Right renal cortex interstitium (tissue), 3 donors: ENCODE results near the gene CHST13. TPM values are rescaled to one million over a fixed set of nuclear protein-coding genes. Genes with fewer than 3 reads are reported as not detected.

ENCODE experiments used
- DNase-seq, 3 donors: peaks; one replicate each; pipeline ENCODE4 v3.0.0-alpha.2; 2013; ENCODE audit warnings: low read depth in 3 of 3, low spot score in 2 of 3
- polyA plus RNA-seq, 3 donors: library from polyadenylated mRNA; unstranded; fragments of 120-200 nt; gene quantifications; one replicate each; pipeline ENCODE4 v1.2.1, GENCODE V29; 2013; ENCODE audit not compliant: insufficient read length in 3 of 3

CHST13 gene
- polyA plus RNA-seq, 3 donors = 3.1 to 4.4 (median 3.2) TPM

GRCh38 chr3:126552688-126553283 is 28.8 kb downstream of the CHST13 start:
- DNase-seq = no peak

- no peak for DNase-seq
These were observed 29.5 kb downstream of the CHST13 start for GRCh38 chr3:126553284-126554084.

GRCh38 chr3:126554560-126555525 is 30.9 kb downstream of the CHST13 start:
- no peak for DNase-seq

- no peak for DNase-seq
These were observed 32.1 kb downstream of the CHST13 start for GRCh38 chr3:126555795-126556636.

GRCh38 chr3:126556637-126557414 is 32.9 kb downstream of the CHST13 start:
- DNase-seq = no peak

DNA sequence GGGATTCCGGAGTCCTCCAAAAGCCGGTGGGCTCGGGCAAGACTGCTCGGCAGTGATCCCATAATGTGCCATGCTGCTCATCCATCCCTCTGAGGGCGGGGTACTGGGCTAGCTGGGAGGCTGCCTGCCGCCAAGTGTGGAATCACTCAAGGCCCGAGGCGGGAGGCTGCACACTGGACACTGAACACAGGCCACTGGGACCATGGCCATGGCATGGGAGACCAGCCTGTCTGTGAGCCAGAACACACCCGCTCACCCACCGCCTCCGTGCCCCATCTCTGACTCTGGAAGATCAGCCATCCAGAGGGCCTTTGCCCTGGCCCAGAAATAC is 33.4 kb downstream of the CHST13 start:
- no peak for DNase-seq

GRCh38 chr3:126557761-126558160 is 33.8 kb downstream of the CHST13 start:
- no peak for DNase-seq

- no peak for DNase-seq
These were observed 34.5 kb downstream of the CHST13 start, which contains the start of gene C3orf22 for GRCh38 chr3:126558336-126559071. Gene C3orf22 (minus strand): TSS chr3:126558932. CDS start chr3:126553390, 5,542 bp downstream.

GRCh38 chr3:126562737-126563276 is 38.9 kb downstream of the CHST13 start:
- DNase-seq = no peak

DNA sequence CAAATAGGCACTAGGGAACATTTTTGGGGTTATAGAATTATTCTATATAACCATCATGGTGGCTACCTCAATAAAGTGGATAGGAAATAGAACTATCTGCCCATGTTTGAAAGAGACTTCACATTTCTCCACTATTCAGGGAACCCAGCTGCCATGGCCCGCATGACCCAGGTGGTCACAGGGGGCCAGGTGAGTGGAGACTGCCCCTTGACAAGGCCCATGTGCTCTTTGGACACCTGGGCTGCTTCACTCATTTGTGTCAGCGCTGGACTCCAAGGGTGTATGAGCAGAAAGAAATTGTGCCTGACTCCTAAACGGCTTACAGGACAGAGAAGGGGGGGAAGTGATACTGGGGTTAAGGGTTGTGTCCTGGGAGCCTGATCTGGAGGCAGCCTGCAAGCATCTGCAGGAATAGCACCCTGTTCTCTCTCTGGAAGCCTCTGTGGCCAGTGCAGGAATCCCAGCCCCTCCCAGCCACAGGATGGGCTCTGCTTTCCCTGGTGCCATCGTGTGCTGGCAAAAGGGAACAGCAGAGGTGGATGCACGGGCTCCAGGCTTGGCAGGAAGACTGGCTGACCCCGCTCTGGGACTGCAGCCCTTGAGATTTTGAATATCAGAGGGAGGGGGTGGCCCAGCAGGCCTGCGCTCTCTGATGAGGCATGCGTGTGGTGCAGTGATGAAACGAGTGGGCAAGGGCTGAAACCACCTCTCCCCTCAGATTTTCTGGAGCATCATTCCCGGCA is 43.9 kb downstream of the CHST13 start:
- DNase-seq = no peak

GRCh38 chr3:126568776-126569342 is 44.9 kb downstream of the CHST13 start:
- DNase-seq = no peak

- DNase-seq = no peak
These were observed 45.5 kb downstream of the CHST13 start for GRCh38 chr3:126569390-126569975.

GRCh38 chr3:126570103-126570541 is 46.2 kb downstream of the CHST13 start:
- no peak for DNase-seq

- no peak for DNase-seq
These were observed 47.1 kb downstream of the CHST13 start for GRCh38 chr3:126571078-126571477.

DNA sequence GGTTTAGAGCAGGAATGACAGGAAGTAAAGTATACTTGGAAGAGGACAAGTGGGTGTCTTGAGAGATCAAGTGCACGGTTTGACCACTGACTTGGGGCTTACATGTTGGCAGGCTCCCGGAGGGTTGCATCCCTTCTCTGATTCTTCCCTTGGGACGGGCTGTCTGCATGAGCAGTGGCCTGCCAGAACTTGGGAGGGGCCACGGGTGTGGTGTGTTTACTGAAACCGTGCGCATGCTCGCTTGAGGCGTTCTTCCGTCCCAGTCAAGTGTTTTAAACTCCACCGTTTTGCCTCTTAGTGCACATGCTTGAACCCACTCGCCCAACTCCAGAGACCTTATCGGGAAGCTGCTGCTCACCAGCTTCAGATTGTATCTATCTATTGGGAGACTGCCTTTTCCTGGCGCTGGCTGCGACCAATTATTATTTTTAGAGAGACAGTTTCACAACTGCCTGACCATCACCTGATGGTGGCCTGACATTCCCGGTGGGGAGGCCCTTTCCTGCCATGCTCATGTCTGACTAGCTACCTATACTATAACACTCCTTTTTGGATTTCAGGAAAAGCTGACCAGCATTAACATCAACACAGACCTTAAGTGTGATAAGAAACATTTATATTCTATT is 49.6 kb downstream of the CHST13 start:
- DNase-seq = no peak

DNA sequence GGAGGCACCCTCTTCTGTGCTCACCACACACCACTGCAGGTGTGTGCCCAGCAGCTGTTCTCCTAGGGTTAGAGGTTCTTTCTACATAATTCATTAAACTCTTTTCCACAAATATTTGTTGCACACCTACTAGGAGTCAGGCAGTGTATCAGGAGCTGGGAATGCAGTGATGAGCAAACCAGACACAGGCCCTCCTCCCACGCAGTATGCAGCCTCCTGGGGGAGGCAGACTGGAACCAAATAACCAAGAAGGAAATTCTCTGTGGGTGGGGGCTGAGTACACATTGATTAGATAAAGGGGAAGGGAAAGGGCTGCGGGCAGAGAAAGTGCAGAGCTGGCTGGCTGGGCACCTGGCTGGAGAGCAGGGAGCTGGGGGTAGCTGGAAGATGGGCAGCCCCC is 53.3 kb downstream of the CHST13 start:
- DNase-seq = no peak

GRCh38 chr3:126578702-126579101 is 54.7 kb downstream of the CHST13 start:
- DNase-seq = no peak
